Fibroblast of lung (primary cell): ENCODE results near the gene WEE2.
"Not testable (repeated sequence)": the region's sequence is repeated elsewhere in the genome, so short reads cannot be mapped to it uniquely, and the experiment has no call there.

Source experiments
- EZH2 ChIP-seq: IDR thresholded peaks from 2 replicates; pipeline ENCODE4 v1.5.1; 2012; ENCODE audit warnings: low read length, control low read depth, mild to moderate bottlenecking; ENCODE audit errors: missing control alignments
- TF ChIP-seq, protein P1 (sequence below), 2 donors: IDR thresholded peaks in 1 of 2; conservative IDR thresholded peaks in 1 of 2; 1 replicate in 1 of 2; 2 replicates in 1 of 2; pipeline ENCODE4 v1.5.1; 2011 to 2012; ENCODE audit warnings: low read length in 2 of 2, control low read depth in 1 of 2, inconsistent platforms in 1 of 2, low read depth in 1 of 2, mild to moderate bottlenecking in 1 of 2

DNA sequence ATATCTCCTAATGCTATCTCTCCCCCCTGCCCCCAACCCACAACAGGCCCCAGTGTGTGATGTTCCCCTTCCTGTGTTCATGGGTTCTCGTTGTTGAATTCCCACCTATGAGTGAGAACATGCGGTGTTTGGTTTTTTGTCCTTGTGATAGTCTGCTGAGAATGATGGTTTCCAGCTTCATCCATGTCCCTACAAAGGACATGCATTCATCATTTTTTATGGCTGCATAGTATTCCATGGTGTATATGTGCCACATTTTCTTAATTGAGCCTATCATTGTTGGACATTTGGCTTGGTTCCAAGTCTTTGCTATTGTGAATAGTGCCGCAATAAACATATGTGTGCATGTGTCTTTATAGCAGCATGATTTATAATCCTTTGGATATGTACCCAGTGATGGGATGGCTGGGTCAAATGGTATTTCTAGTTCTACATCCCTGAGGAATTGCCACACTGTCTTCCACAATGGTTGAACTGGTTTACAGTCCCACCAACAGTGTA, 62.0 kb downstream of the WEE2 start:
- TF ChIP-seq, protein P1, sequence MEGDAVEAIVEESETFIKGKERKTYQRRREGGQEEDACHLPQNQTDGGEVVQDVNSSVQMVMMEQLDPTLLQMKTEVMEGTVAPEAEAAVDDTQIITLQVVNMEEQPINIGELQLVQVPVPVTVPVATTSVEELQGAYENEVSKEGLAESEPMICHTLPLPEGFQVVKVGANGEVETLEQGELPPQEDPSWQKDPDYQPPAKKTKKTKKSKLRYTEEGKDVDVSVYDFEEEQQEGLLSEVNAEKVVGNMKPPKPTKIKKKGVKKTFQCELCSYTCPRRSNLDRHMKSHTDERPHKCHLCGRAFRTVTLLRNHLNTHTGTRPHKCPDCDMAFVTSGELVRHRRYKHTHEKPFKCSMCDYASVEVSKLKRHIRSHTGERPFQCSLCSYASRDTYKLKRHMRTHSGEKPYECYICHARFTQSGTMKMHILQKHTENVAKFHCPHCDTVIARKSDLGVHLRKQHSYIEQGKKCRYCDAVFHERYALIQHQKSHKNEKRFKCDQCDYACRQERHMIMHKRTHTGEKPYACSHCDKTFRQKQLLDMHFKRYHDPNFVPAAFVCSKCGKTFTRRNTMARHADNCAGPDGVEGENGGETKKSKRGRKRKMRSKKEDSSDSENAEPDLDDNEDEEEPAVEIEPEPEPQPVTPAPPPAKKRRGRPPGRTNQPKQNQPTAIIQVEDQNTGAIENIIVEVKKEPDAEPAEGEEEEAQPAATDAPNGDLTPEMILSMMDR (conservative IDR thresholded peaks at IDR 0.05 in 1 of 2, IDR thresholded peaks at IDR 0.05 in 1 of 2; ENCODE audit: low read depth in 1 of 2, low read length in 2 of 2): not testable (repeated sequence)
- TF ChIP-seq EZH2: not testable (repeated sequence)
